ENCODE data around the gene NAT14. TPM values are rescaled to one million over a fixed set of nuclear protein-coding genes. Genes with fewer than 3 reads are reported as not detected.

Gene NAT14
- total and polyA plus RNA-seq, 2 donors (not counting 3 experiments of a cell fraction or from before 2014, with no cell fraction given), result 39.1 to 44.7 TPM

DNA sequence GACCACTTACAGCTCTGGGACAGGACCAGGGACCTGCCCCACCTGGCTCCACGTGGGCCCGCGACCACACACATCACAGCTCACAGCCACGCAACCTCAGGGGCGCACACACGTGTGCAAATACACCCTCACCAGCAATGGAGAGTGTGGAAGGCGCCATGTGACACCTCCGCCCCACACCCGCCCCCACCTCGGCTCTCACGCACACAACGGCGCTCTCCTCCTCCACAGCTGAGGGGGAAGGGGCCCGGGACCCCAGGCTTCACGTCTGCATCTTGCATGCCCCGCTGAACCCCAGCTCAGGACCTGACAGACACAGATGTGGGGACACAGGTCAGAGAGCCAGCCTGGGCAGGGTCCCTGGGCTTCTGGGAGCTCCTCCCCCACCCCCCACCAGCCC, 35.5 kb upstream of the NAT14 start:
- H3K4me3 ChIP-seq (replicated peaks in 1 of 3; ENCODE audit: insufficient read depth in 1 of 3, low read depth in 1 of 3, low read length in 3 of 3), result no peak overlapping the region
- intact Hi-C loops (cut with micrococcal nuclease) (no loop called here), dilution Hi-C loops (cut with MboI; ENCODE audit: extremely low pct_ligation_motif_present, low sequenced_read_pairs) (no loop called here)
- no peaks in the 10 kb centered on the region for H3K9me3 ChIP-seq (replicated peaks; ENCODE audit: control insufficient read depth, insufficient read depth, low read length)
- H3K9me1 ChIP-seq (replicated peaks; ENCODE audit: control insufficient read depth, extremely low read depth, insufficient read depth, low read length), result no peaks in the 10 kb centered on the region
- no peak overlapping the region for H3K27ac ChIP-seq (ENCODE audit: insufficient read depth, low read depth, low read length)
- no peaks in the 10 kb centered on the region for H3K36me3 ChIP-seq (ENCODE audit: control insufficient read depth in 2 of 2, extremely low read depth in 1 of 2, insufficient read depth in 2 of 2, low read length in 2 of 2)
- no TSS peak for BruUV-seq (replicated peaks)
- CTCF ChIA-PET, result interaction anchor here (0.8 kb wide), 1 partner anchor 55 kb away, joined by 3 read pairs; no protein-coding TSS in a partner anchor
- H2AFZ ChIP-seq (ENCODE audit: low read depth, low read length), result no peak overlapping the region
- TF ChIP-seq EZH2 (IDR thresholded peaks at IDR 0.05; ENCODE audit: borderline replicate concordance, low read depth, low read length, severe bottlenecking), result no peak
- TF ChIP-seq MYC (IDR thresholded peaks at IDR 0.05; ENCODE audit: low read depth, low read length), result no peak
- TF ChIP-seq FOS (IDR thresholded peaks at IDR 0.05; ENCODE audit: borderline replicate concordance, insufficient read depth, low read length), result no peak
- TF ChIP-seq, protein P1, sequence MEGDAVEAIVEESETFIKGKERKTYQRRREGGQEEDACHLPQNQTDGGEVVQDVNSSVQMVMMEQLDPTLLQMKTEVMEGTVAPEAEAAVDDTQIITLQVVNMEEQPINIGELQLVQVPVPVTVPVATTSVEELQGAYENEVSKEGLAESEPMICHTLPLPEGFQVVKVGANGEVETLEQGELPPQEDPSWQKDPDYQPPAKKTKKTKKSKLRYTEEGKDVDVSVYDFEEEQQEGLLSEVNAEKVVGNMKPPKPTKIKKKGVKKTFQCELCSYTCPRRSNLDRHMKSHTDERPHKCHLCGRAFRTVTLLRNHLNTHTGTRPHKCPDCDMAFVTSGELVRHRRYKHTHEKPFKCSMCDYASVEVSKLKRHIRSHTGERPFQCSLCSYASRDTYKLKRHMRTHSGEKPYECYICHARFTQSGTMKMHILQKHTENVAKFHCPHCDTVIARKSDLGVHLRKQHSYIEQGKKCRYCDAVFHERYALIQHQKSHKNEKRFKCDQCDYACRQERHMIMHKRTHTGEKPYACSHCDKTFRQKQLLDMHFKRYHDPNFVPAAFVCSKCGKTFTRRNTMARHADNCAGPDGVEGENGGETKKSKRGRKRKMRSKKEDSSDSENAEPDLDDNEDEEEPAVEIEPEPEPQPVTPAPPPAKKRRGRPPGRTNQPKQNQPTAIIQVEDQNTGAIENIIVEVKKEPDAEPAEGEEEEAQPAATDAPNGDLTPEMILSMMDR (IDR thresholded peaks at IDR 0.05; ENCODE audit: extremely low read depth in 1 of 2, insufficient read depth in 1 of 2, low read depth in 1 of 2, low read length in 2 of 2), result no peak
- no peak for TF ChIP-seq JUN (IDR thresholded peaks at IDR 0.05; ENCODE audit: borderline replicate concordance, insufficient read depth, insufficient read length, low read depth)
- no peak for TF ChIP-seq GATA2 (IDR thresholded peaks at IDR 0.05; ENCODE audit: insufficient read depth, insufficient read length, low read depth, low read length)
- no peak overlapping the region for H3K9ac ChIP-seq (replicated peaks; ENCODE audit: extremely low read depth, insufficient read depth, low read length)
- no peaks in the 10 kb centered on the region for H3K4me1 ChIP-seq (ENCODE audit: control insufficient read depth, extremely low read depth, insufficient read depth, low read length)
- peaks cover 27% of the 10 kb centered on the region in 2 experiments for H3K27me3 ChIP-seq (ENCODE audit: control insufficient read depth in 2 of 2, insufficient read depth in 2 of 2, low read length in 2 of 2)
- no peaks in the 10 kb centered on the region for H3K79me2 ChIP-seq (ENCODE audit: control insufficient read depth, insufficient read depth, low read length)
- H4K20me1 ChIP-seq (replicated peaks; ENCODE audit: control insufficient read depth, extremely low read depth, insufficient read depth, low read length), result no peaks in the 10 kb centered on the region
- no peak for FAIRE-seq
- no peak overlapping the region for H3K4me2 ChIP-seq (ENCODE audit: insufficient read depth, low read length)
- POLR2A ChIA-PET, result no interaction called here
- DNase-seq (ENCODE audit: low read depth, low spot score), result no peak
